Endothelial cell of umbilical vein (primary cell): ENCODE results near the gene TPPP2. TPM values are rescaled to one million over a fixed set of nuclear protein-coding genes. Genes with fewer than 3 reads are reported as not detected.
"Not testable (repeated sequence)": the region's sequence is repeated elsewhere in the genome, so short reads cannot be mapped to it uniquely, and the experiment has no call there.

Experiments
- BruUV-seq: library from RNA; stranded (reverse); fragments of 400-500 nt; replicated peaks from 2 replicates; lab custom pipeline; 2021; lab: Mats Ljungman, UMichigan
- CTCF ChIA-PET: fragments of 300-600, 350-600 bp; sonication (Branson Sonifier 250); formaldehyde crosslinking; loops from one replicate; lab custom pipeline; 2021; ENCODE audit warnings: antibody characterized with exemption, inconsistent platforms; lab: Charles Lee
- POLR2A ChIA-PET: fragments of 300-600, 350-600 bp; sonication (Branson Sonifier 250); formaldehyde crosslinking; loops from one replicate; lab custom pipeline; 2021; ENCODE audit warnings: antibody characterized with exemption, inconsistent platforms; lab: Charles Lee
- DNase-seq: peaks from one replicate; pipeline ENCODE4 v3.0.0-alpha.2; 2011; ENCODE audit warnings: low read depth, low spot score
- FAIRE-seq: peaks from 2 replicates; lab custom pipeline; 2011; peaks lifted over from hg19 to GRCh38; lab: Jason Lieb, UNC
- H2AFZ ChIP-seq: 2 replicates; pipeline ENCODE4 v1.6.0; 2012; ENCODE audit warnings: low read depth, low read length, control low read depth, inconsistent platforms
- H3K27ac ChIP-seq: 2 replicates; pipeline ENCODE4 v1.5.1; 2011; ENCODE audit warnings: low read depth, mild to moderate bottlenecking, control low read depth, low read length, moderate library complexity; ENCODE audit not compliant: insufficient read depth
- H3K27me3 ChIP-seq, 2 experiments: 2 replicates each; pipeline versions ENCODE4 v1.6.0 to v1.6.1; 2011; ENCODE audit warnings: low read length in 2 of 2, mixed read lengths in 1 of 2; ENCODE audit not compliant: control insufficient read depth in 2 of 2, insufficient read depth in 2 of 2
- H3K36me3 ChIP-seq, 2 experiments: 2 replicates in 1 of 2; 3 replicates in 1 of 2; pipeline ENCODE4 v1.5.1; 2011; ENCODE audit warnings: low read length in 2 of 2, mild to moderate bottlenecking in 1 of 2, moderate library complexity in 1 of 2; ENCODE audit not compliant: control insufficient read depth in 2 of 2, insufficient read depth in 2 of 2; ENCODE audit errors: extremely low read depth in 1 of 2
- H3K4me1 ChIP-seq: 3 replicates; pipeline ENCODE4 v1.5.1; 2011; ENCODE audit warnings: mild to moderate bottlenecking, low read length; ENCODE audit not compliant: control insufficient read depth, insufficient read depth; ENCODE audit errors: extremely low read depth
- H3K4me2 ChIP-seq: 2 replicates; pipeline ENCODE4 v1.6.1; 2011; ENCODE audit warnings: low read length, control low read depth, mixed read lengths; ENCODE audit not compliant: insufficient read depth
- H3K4me3 ChIP-seq, 3 experiments: fragments of 200-600 bp in 1 of 3; sonication (generic), shearing (Covaris generic) in 1 of 3; replicated peaks in 1 of 3; 2 replicates each; pipeline ENCODE4 v1.5.1; 2011 to 2016; ENCODE audit warnings: control low read depth in 3 of 3, low read length in 3 of 3, mild to moderate bottlenecking in 2 of 3, inconsistent platforms in 1 of 3, low read depth in 1 of 3, moderate library complexity in 1 of 3; ENCODE audit not compliant: insufficient read depth in 1 of 3
- H3K79me2 ChIP-seq: 2 replicates; pipeline ENCODE4 v1.6.0; 2012; ENCODE audit warnings: low read length, inconsistent platforms; ENCODE audit not compliant: control insufficient read depth, insufficient read depth
- H3K9ac ChIP-seq: replicated peaks from 2 replicates; pipeline ENCODE3; 2011; ENCODE audit warnings: low read length, control low read depth; ENCODE audit not compliant: insufficient read depth; ENCODE audit errors: extremely low read depth
- H3K9me1 ChIP-seq: replicated peaks from 3 replicates; pipeline ENCODE4 v1.6.0; 2011; ENCODE audit warnings: mild to moderate bottlenecking, low read length; ENCODE audit not compliant: control insufficient read depth, insufficient read depth; ENCODE audit errors: extremely low read depth
- H3K9me3 ChIP-seq: replicated peaks from 2 replicates; pipeline ENCODE4 v1.5.1; 2012; ENCODE audit warnings: low read length, inconsistent platforms; ENCODE audit not compliant: control insufficient read depth, insufficient read depth
- H4K20me1 ChIP-seq: replicated peaks from 2 replicates; pipeline ENCODE3; 2011; ENCODE audit warnings: mild to moderate bottlenecking, low read length; ENCODE audit not compliant: control insufficient read depth, insufficient read depth; ENCODE audit errors: extremely low read depth
- EZH2 ChIP-seq: IDR thresholded peaks from 2 replicates; pipeline ENCODE4 v1.6.1; 2012; ENCODE audit warnings: borderline replicate concordance, low read depth, mild to moderate bottlenecking, moderate library complexity, low read length, inconsistent platforms; ENCODE audit not compliant: severe bottlenecking
- FOS ChIP-seq: IDR thresholded peaks from 2 replicates; pipeline ENCODE4 v1.6.1; 2011; ENCODE audit warnings: mild to moderate bottlenecking, low read length, moderate library complexity, borderline replicate concordance; ENCODE audit not compliant: insufficient read depth
- GATA2 ChIP-seq: IDR thresholded peaks from 2 replicates; pipeline ENCODE4 v1.7.0; 2011; ENCODE audit warnings: low read depth, mild to moderate bottlenecking, moderate library complexity, mixed read lengths, low read length; ENCODE audit not compliant: insufficient read length, insufficient read depth
- JUN ChIP-seq: IDR thresholded peaks from 2 replicates; pipeline ENCODE4 v1.6.1; 2011; ENCODE audit warnings: borderline replicate concordance, low read depth; ENCODE audit not compliant: insufficient read length, insufficient read depth
- MYC ChIP-seq: IDR thresholded peaks from one replicate; pipeline ENCODE4 v1.6.1; 2011; ENCODE audit warnings: mild to moderate bottlenecking, low read depth, low read length
- POLR2A ChIP-seq: IDR thresholded peaks from 2 replicates; pipeline ENCODE4 v1.6.1; 2012; ENCODE audit warnings: low read depth, mild to moderate bottlenecking, control low read depth, low read length
- POLR2AphosphoS5 ChIP-seq: IDR thresholded peaks from 2 replicates; pipeline ENCODE4 v1.6.1; 2012; ENCODE audit warnings: low read depth, mild to moderate bottlenecking, control low read depth, low read length, moderate library complexity; ENCODE audit not compliant: insufficient read depth
- dilution Hi-C: fragments of 300-500 bp; cut with MboI; formaldehyde crosslinking; loops from one replicate; pipeline ENCODE4 v1.15.0; 2019; ENCODE audit warnings: low sequenced_read_pairs; ENCODE audit not compliant: extremely low pct_ligation_motif_present
- intact Hi-C: fragments of 100-400 bp; cut with micrococcal nuclease; formaldehyde crosslinking; loops from one replicate; pipeline ENCODE4 v1.10.0; 2022
- polyA plus RNA-seq, 4 experiments: library from polyadenylated mRNA; depleted of rRNA in 3 of 4; stranded (reverse) in 3 of 4; unstranded in 1 of 4; fragments of >200 nt; gene quantifications; 2 replicates each; pipeline versions ENCODE4 v1.2.1 to v1.2.3, GENCODE V29; 2011 to 2012; ENCODE audit warnings: missing spikeins in 1 of 4
- total RNA-seq: library from RNA; stranded (reverse); gene quantifications from 2 replicates; pipeline ENCODE4 v1.2.3, GENCODE V29; 2021
- TF ChIP-seq, protein P1 (sequence below): IDR thresholded peaks from 2 replicates; pipeline ENCODE4 v1.6.1; 2011; ENCODE audit not compliant: insufficient read depth, insufficient read length
- TF ChIP-seq, protein P2 (sequence below), 2 donors: IDR thresholded peaks; 1 replicate in 1 of 2; 2 replicates in 1 of 2; pipeline ENCODE4 v1.5.1; 2011; ENCODE audit warnings: low read length in 2 of 2, mild to moderate bottlenecking in 2 of 2, moderate library complexity in 2 of 2, control low read depth in 1 of 2, inconsistent platforms in 1 of 2, low read depth in 1 of 2; ENCODE audit not compliant: insufficient read depth in 1 of 2; ENCODE audit errors: extremely low read depth in 1 of 2

The TPPP2 gene
- total and polyA plus RNA-seq, 2 donors (not counting 3 experiments of a cell fraction or from before 2014, with no cell fraction given) = not detected

DNA sequence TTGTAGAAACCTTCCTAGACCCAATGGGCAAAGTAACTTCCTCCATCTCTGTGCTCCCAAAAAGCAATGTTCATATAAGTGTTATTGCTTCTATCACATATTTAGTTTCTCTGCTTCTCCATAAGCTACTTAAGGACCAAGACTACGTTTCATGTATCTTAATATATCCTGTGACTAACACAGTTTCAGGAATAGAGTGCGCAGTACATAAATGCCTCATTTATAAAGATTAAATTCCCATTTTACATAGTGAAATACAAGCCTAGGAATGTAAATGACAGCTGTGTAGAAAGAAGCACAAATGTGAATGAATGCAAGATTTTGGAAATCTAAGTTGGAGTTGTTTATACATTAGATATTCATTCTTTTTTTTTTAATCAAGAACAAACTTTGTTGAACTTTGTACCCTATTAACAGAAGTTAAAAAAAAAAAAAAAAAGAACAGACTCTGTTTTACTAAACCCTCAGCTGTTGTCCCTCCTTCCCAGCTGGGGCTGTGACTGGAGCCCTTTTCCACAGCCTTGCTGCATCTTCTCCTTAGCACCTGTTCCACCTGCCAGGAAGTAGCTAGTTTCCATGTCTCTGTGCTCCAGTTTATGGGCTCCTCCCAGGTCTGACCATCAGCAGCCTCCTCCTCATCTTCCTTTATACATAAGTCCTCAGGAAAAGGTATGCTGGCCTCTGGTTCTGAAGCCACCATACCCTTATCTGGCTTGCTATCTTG, 47.2 kb upstream of the TPPP2 start:
- intact Hi-C loops = no loop called here

DNA sequence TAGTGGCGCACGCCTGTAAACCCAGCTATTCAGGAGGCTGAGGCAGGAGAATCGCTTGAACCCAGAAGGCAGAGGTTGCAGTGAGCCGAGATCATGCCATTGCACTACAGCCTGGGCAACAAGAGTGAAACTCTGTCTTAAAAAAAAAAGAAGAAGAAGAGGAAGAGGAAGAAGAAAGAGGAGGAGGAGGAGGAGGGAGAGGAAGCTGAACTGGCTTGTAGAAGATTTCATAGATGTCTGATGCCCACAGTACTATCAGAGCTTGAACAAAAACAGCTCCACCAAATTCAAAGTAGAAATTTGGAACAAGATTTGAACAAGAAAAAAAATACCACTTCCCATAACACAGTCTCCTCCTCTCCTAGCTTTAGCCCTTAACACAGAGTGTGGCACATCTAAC, 44.4 kb upstream of the TPPP2 start:
- POLR2A ChIA-PET, FAIRE-seq, H3K79me2 ChIP-seq, dilution Hi-C loops, DNase-seq, H3K4me2 ChIP-seq, H3K9me1 ChIP-seq, H3K9ac ChIP-seq, H2AFZ ChIP-seq, H4K20me1 ChIP-seq, BruUV-seq, H3K36me3 ChIP-seq, intact Hi-C loops, H3K27ac ChIP-seq, H3K27me3 ChIP-seq, H3K9me3 ChIP-seq, H3K4me3 ChIP-seq: not testable (repeated sequence)
- H3K4me1 ChIP-seq = peaks cover 14% of the 10 kb centered on the region
- CTCF ChIA-PET = interaction anchor here (1.1 to 2.2 kb wide), 2 partner anchors 20 to 29 kb away, joined by 3 to 6 read pairs; no protein-coding TSS in a partner anchor

More for the DNA sequence above, 47.2 kb upstream of the TPPP2 start:
- no peak overlapping the region for H3K27ac ChIP-seq
- no peaks in the 10 kb centered on the region for H4K20me1 ChIP-seq
- H3K27me3 ChIP-seq = no peaks in the 10 kb centered on the region
- no peak overlapping the region for H3K9ac ChIP-seq
- no peaks in the 10 kb centered on the region for H3K9me1 ChIP-seq
- no peak overlapping the region for H2AFZ ChIP-seq
- H3K79me2 ChIP-seq = no peaks in the 10 kb centered on the region
- no TSS peak for BruUV-seq
- no peak overlapping the region for H3K4me3 ChIP-seq
- POLR2A ChIA-PET = no interaction called here
- H3K4me1 ChIP-seq = peaks cover 5% of the 10 kb centered on the region
- FAIRE-seq = no peak
- no peak overlapping the region for H3K4me2 ChIP-seq
- no peaks in the 10 kb centered on the region for H3K36me3 ChIP-seq
- TF ChIP-seq, protein P1, sequence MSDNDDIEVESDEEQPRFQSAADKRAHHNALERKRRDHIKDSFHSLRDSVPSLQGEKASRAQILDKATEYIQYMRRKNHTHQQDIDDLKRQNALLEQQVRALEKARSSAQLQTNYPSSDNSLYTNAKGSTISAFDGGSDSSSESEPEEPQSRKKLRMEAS = no peak
- no peak for TF ChIP-seq POLR2A
- TF ChIP-seq, protein P2, sequence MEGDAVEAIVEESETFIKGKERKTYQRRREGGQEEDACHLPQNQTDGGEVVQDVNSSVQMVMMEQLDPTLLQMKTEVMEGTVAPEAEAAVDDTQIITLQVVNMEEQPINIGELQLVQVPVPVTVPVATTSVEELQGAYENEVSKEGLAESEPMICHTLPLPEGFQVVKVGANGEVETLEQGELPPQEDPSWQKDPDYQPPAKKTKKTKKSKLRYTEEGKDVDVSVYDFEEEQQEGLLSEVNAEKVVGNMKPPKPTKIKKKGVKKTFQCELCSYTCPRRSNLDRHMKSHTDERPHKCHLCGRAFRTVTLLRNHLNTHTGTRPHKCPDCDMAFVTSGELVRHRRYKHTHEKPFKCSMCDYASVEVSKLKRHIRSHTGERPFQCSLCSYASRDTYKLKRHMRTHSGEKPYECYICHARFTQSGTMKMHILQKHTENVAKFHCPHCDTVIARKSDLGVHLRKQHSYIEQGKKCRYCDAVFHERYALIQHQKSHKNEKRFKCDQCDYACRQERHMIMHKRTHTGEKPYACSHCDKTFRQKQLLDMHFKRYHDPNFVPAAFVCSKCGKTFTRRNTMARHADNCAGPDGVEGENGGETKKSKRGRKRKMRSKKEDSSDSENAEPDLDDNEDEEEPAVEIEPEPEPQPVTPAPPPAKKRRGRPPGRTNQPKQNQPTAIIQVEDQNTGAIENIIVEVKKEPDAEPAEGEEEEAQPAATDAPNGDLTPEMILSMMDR (IDR thresholded peaks at IDR 0.05; ENCODE audit: extremely low read depth in 1 of 2, insufficient read depth in 1 of 2, low read depth in 1 of 2, low read length in 2 of 2) = no peak
- no peak for TF ChIP-seq JUN
- TF ChIP-seq FOS = no peak
- no peak for TF ChIP-seq GATA2
- no peak for TF ChIP-seq POLR2AphosphoS5
- TF ChIP-seq MYC = no peak
- TF ChIP-seq EZH2 = no peak
- DNase-seq = no peak
- H3K9me3 ChIP-seq = no peaks in the 10 kb centered on the region
- CTCF ChIA-PET = interaction anchor here (0.7 to 2.7 kb wide), 4 partner anchors 12 to 122 kb away, joined by 3 to 21 read pairs (median 4); no protein-coding TSS in a partner anchor
- dilution Hi-C loops = no loop called here
